Naive thymus-derived CD4-positive, alpha-beta T cell (primary cell): ENCODE measurements around the gene NEAT1. TPM values are rescaled to one million over a fixed set of nuclear protein-coding genes. Genes with fewer than 3 reads are reported as not detected.

Experiments
- ATAC-seq: fragments of 150-1000 bp; cut with Tn5 transposase; 2 replicates; pipeline ENCODE4 v1.10.0; 2021; ENCODE audit warnings: mild to moderate bottlenecking, moderate library complexity
- CTCF ChIA-PET: fragments of 350-600 bp; sonication (Branson Sonifier 250); formaldehyde crosslinking; loops from one replicate; lab custom pipeline; 2021; ENCODE audit warnings: antibody characterized with exemption; lab: Charles Lee
- POLR2A ChIA-PET: fragments of 350-600 bp; sonication (Branson Sonifier 250); formaldehyde crosslinking; loops from one replicate; lab custom pipeline; 2021; ENCODE audit warnings: antibody characterized with exemption, inconsistent platforms; lab: Charles Lee
- DNase-seq, 9 donors: peaks; one replicate each; pipeline versions ENCODE4 v3.0.0 to v3.0.0-alpha.2; 2020 to 2022; ENCODE audit warnings: mixed read lengths in 1 of 9
- H3K27ac ChIP-seq: one replicate; pipeline ENCODE4 v1.7.0; 2013; ENCODE audit warnings: mild to moderate bottlenecking, low read depth, low read length, moderate library complexity
- H3K27me3 ChIP-seq, 2 donors: one replicate each; pipeline ENCODE4 v1.7.0; 2013; ENCODE audit warnings: low read length in 2 of 2, mild to moderate bottlenecking in 2 of 2, moderate library complexity in 2 of 2; ENCODE audit not compliant: control insufficient read depth in 2 of 2, insufficient read depth in 2 of 2
- H3K36me3 ChIP-seq, 3 experiments: 1 replicate in 2 of 3; 2 replicates in 1 of 3; pipeline ENCODE4 v1.7.0; 2013; ENCODE audit warnings: low read length in 3 of 3, mild to moderate bottlenecking in 3 of 3, moderate library complexity in 1 of 3; ENCODE audit not compliant: insufficient read depth in 3 of 3, control insufficient read depth in 2 of 3
- H3K4me1 ChIP-seq, 2 donors: one replicate each; pipeline ENCODE4 v1.7.0; 2013; ENCODE audit warnings: low read length in 2 of 2, mild to moderate bottlenecking in 2 of 2, moderate library complexity in 1 of 2; ENCODE audit not compliant: control insufficient read depth in 2 of 2, insufficient read depth in 2 of 2
- H3K4me3 ChIP-seq: 2 replicates; pipeline ENCODE4 v1.7.0; 2013; ENCODE audit warnings: mild to moderate bottlenecking, low read length
- H3K9me3 ChIP-seq, 3 experiments: 1 replicate in 2 of 3; 2 replicates in 1 of 3; pipeline ENCODE4 v1.7.0; 2013; ENCODE audit warnings: low read length in 3 of 3; ENCODE audit not compliant: control insufficient read depth in 2 of 3
- H3K27ac Mint-ChIP-seq, 9 donors: one replicate each; pipeline ENCODE4 v1.8.0; 2020 to 2022; ENCODE audit warnings: mixed read lengths in 9 of 9, mild to moderate bottlenecking in 8 of 9, moderate library complexity in 5 of 9, inconsistent platforms in 2 of 9
- H3K27me3 Mint-ChIP-seq, 5 donors: one replicate each; pipeline ENCODE4 v1.8.0; 2021 to 2022; ENCODE audit warnings: mixed read lengths in 5 of 5, mild to moderate bottlenecking in 1 of 5
- H3K36me3 Mint-ChIP-seq, 5 donors: one replicate each; pipeline ENCODE4 v1.8.0; 2020 to 2022; ENCODE audit warnings: mixed read lengths in 5 of 5, mild to moderate bottlenecking in 3 of 5, inconsistent platforms in 1 of 5
- H3K4me1 Mint-ChIP-seq, 7 donors: one replicate each; pipeline ENCODE4 v1.8.0; 2020 to 2022; ENCODE audit warnings: mixed read lengths in 7 of 7, mild to moderate bottlenecking in 3 of 7, inconsistent platforms in 1 of 7
- H3K4me3 Mint-ChIP-seq, 10 donors: one replicate each; pipeline ENCODE4 v1.8.0; 2020 to 2022; ENCODE audit warnings: mild to moderate bottlenecking in 10 of 10, mixed read lengths in 10 of 10, moderate library complexity in 6 of 10, inconsistent platforms in 2 of 10
- H3K9me3 Mint-ChIP-seq, 11 donors: one replicate each; pipeline ENCODE4 v1.8.0; 2020 to 2022; ENCODE audit warnings: mixed read lengths in 11 of 11, mild to moderate bottlenecking in 4 of 11, inconsistent platforms in 1 of 11, moderate library complexity in 1 of 11
- intact Hi-C, 2 donors: fragments of 100-400 bp; cut with micrococcal nuclease; formaldehyde crosslinking; loops; one replicate each; pipeline ENCODE4 v1.15.1; 2023
- polyA plus RNA-seq, 2 donors: library from polyadenylated mRNA; unstranded; fragments of 300-500 nt; fragmentation: Illumina TruSeq; gene quantifications; one replicate each; pipeline ENCODE4 v1.2.3, GENCODE V29; 2021
- total RNA-seq, 6 experiments: library from RNA in 5 of 6; stranded (reverse) in 5 of 6; gene quantifications; 1 replicate in 5 of 6; 2 replicates in 1 of 6; pipeline ENCODE4 v1.2.3 and lab custom pipeline; 2021 to 2026

NEAT1 gene
- total and polyA plus RNA-seq, 7 experiments from 2014 or later: 2.5 to 1,454 (median 401) TPM

DNA sequence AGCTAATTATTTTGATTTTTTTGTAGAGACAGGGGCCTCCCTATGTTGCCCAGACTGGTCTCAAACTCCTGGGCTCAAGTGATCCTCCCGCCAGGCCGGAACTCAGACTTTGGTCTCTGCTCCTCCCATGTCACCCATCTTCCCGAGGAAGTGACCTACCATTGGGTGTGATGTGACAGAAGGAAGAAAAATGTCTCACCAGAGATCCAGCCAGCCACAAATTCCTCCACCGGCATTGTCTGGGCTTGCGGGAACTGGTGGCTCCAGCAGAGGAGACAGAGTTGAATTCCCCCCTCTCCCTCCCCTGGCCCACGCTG is 40.9 kb upstream of the NEAT1 start:
- ChIA-PET CTCF (interaction anchor here (0.6 to 2.7 kb wide), 13 partner anchors 35 to 213 kb away, joined by 3 to 17 read pairs (median 4); partner anchors contain the start of gene NEAT1), POLR2A (interaction anchor here (0.7 to 17.2 kb wide), 13 partner anchors 9 to 163 kb away, joined by 3 to 460 read pairs (median 5); partner anchors contain the start of genes MALAT1 and NEAT1)
- peaks cover 0 to 3% (median 0%) of the 10 kb centered on the region in 5 donors for H3K36me3 Mint-ChIP-seq
- DNase-seq (no peak), ATAC-seq (no peak)
- H3K27me3 Mint-ChIP-seq: no peaks in the 10 kb centered on the region
- H3K27ac Mint-ChIP-seq: peak overlapping the region; percentile 97 to 100 (median 99)
- Histone ChIP-seq H3K27me3 (no peaks in the 10 kb centered on the region), H3K4me3 (peak overlapping the region; percentile 76), H3K9me3 (no peaks in the 10 kb centered on the region), H3K36me3 (peaks cover 0 to 26% (median 0%) of the 10 kb centered on the region in 3 experiments), H3K4me1 (peaks cover 41% of the 10 kb centered on the region in 2 donors), H3K27ac (peak overlapping the region; percentile 82)
- intact Hi-C loops: loop anchor here (1.0 to 2.0 kb wide), 11 partner anchors 15 to 207 kb away; partner anchors contain the start of gene TIGD3 (in 2 of the 2)
- H3K4me3 Mint-ChIP-seq: peak overlapping the region; percentile 82 to 98 (median 93)
- H3K9me3 Mint-ChIP-seq: peaks cover 0 to 2% (median 0%) of the 10 kb centered on the region in 11 donors
- peaks cover 31 to 53% (median 42%) of the 10 kb centered on the region in 7 donors for H3K4me1 Mint-ChIP-seq

DNA sequence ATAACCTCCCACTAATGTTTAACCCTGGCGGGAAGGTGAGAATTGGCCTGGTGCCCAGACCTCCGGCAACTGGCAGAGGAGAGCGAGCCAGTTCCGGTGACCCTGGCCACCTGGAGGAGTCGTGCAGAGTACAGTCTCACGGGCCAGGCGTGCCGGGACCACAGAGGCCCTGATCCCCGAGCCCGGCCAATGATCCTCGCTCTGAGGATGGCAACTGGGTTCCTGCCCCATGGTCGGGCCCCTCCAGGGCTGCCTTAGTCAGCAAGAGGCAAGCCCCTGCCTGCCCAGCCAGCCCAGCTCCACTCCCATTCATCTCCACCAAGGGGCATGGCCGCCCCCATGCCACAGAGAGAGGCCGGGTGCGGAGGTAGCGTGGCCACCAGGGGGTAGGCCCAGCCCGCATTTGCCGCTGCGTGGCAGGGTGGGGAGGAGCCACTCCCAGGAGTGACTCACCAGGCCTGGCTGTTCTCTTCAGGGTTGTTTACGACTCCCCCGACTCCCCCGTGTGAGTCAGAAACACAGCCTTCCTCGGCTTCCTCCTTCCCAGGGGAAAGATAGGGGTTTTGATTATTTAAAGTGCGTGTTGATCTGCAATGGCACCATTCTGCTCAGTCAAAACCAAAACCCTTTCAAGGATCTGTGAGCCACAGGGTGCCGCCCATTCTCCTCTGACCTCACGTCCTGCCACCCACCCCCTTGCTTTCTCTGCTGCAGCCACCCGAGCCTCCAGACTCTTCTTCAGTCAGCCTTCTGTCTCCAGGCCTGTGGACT is 40.4 kb upstream of the NEAT1 start, which contains the start of gene SLC25A45:
TSS of gene SLC25A45 (minus strand) at position 614 of the 771 bp plus-strand sequence. CDS start 695 bp downstream, outside the sequence.
- Mint-ChIP-seq H3K27me3 (no peaks in the 10 kb centered on the region), H3K27ac (peak within 1 kb of the TSS; percentile 97 to 100 (median 99)), H3K4me3 (peak within 1 kb of the TSS; percentile 82 to 98 (median 93)), H3K4me1 (peaks cover 31 to 56% (median 46%) of the 10 kb centered on the region in 7 donors), H3K9me3 (peaks cover 0 to 2% (median 0%) of the 10 kb centered on the region in 11 donors), H3K36me3 (peaks cover 0 to 3% (median 0%) of the 10 kb centered on the region in 5 donors)
- intact Hi-C loops: loop anchor here (1.0 to 2.0 kb wide), 11 partner anchors 16 to 206 kb away; partner anchors contain the start of gene TIGD3 (in 2 of the 2)
- Histone ChIP-seq H3K9me3 (no peaks in the 10 kb centered on the region), H3K27me3 (no peaks in the 10 kb centered on the region), H3K4me1 (peaks cover 42 to 45% of the 10 kb centered on the region in 2 donors), H3K4me3 (peak within 1 kb of the TSS; percentile 76), H3K36me3 (peaks cover 0 to 25% (median 0%) of the 10 kb centered on the region in 3 experiments), H3K27ac (peak within 1 kb of the TSS; percentile 82)
- ATAC-seq (peak; percentile 91), DNase-seq (peak; percentile 82 to 95 (median 91))
- ChIA-PET POLR2A (interaction anchor here (0.6 to 17.2 kb wide), 19 partner anchors 9 to 539 kb away, joined by 3 to 460 read pairs (median 4); partner anchors contain the start of genes MALAT1 and NEAT1), CTCF (interaction anchor here (0.6 to 2.7 kb wide), 10 partner anchors 34 to 212 kb away, joined by 3 to 17 read pairs (median 4); partner anchors contain the start of gene NEAT1)

DNA sequence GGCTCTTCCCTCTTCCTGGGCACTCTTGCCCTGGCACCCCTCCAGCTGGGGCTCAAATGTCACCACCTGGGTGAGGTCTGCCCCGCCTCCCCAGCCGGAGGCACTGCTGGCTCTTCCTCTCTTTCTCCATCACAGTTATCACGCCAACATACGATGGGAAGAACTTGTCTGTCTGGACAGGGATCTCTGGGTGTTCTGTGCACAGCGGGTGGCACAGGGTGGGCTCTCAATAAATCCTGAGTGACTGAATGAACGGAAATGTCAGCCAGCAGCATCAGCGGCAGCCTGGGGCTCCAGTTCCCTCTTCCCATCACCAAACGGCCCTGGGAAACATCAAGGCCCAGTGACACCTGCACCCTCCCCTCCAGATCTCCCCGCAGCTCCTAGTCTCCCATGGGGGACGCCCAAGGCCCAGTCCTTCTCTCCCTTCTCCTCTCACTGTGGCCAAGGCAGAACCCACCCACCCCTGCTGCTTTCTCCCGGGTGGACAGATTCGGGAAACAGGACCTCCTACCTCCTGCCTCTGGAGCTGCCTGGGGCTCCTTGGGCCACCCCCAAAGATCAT is 39.7 kb upstream of the NEAT1 start:
- Histone ChIP-seq H3K4me3 (peak overlapping the region; percentile 76), H3K9me3 (no peaks in the 10 kb centered on the region), H3K4me1 (peaks cover 49% of the 10 kb centered on the region in 2 donors), H3K36me3 (peaks cover 0 to 19% (median 0%) of the 10 kb centered on the region in 3 experiments), H3K27me3 (no peaks in the 10 kb centered on the region), H3K27ac (peak overlapping the region; percentile 82)
- Mint-ChIP-seq H3K36me3 (peaks cover 0 to 3% (median 0%) of the 10 kb centered on the region in 5 donors), H3K4me3 (peak overlapping the region; percentile 82 to 98 (median 93)), H3K4me1 (peaks cover 31 to 62% (median 52%) of the 10 kb centered on the region in 7 donors), H3K27ac (peak overlapping the region; percentile 97 to 100 (median 99)), H3K9me3 (peaks cover 0 to 2% (median 0%) of the 10 kb centered on the region in 11 donors), H3K27me3 (no peaks in the 10 kb centered on the region)
- CTCF ChIA-PET: interaction anchor here (0.9 to 2.7 kb wide), 5 partner anchors 34 to 127 kb away, joined by 3 to 17 read pairs (median 5); no protein-coding TSS in a partner anchor
- POLR2A ChIA-PET: interaction anchor here (0.6 to 17.2 kb wide), 22 partner anchors 8 to 539 kb away, joined by 3 to 460 read pairs (median 4); partner anchors contain the start of genes EHBP1L1, FAU, MALAT1 and MRPL49
- intact Hi-C loops: loop anchor here (1.0 to 2.0 kb wide), 11 partner anchors 17 to 205 kb away; partner anchors contain the start of gene TIGD3 (in 2 of the 2)
- ATAC-seq (no peak), DNase-seq (no peak)

DNA sequence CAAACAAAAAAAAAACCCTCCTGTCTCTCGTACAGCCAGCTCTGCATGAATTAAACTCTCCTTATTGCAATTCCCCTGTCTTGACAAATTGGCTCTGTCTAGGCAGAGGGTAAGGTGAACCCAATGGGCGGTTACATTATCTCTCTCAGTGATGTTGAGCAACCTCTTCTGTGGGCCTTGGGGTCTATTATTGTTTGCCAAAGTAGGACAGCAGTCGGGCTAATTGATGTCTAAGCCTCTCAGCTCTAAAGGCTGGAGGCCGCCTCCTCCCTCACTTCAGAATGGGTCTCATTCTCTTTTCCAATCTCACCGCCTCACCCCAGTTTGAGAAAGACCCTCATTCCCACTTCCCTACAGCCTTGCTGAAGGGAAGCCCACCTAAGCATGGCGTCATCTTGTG is 38.8 kb upstream of the NEAT1 start:
- no peak for ATAC-seq
- Histone ChIP-seq H3K4me1 (peaks cover 58% of the 10 kb centered on the region in 2 donors), H3K9me3 (no peaks in the 10 kb centered on the region), H3K27ac (peak overlapping the region; percentile 82), H3K27me3 (no peaks in the 10 kb centered on the region), H3K4me3 (no peak overlapping the region), H3K36me3 (peaks cover 0 to 22% (median 0%) of the 10 kb centered on the region in 3 experiments)
- POLR2A ChIA-PET: interaction anchor here (0.8 to 17.2 kb wide), 14 partner anchors 10 to 261 kb away, joined by 3 to 460 read pairs (median 5); partner anchors contain the start of genes EHBP1L1, FAU, MALAT1 and MRPL49
- H3K27me3 Mint-ChIP-seq: no peaks in the 10 kb centered on the region
- H3K4me1 Mint-ChIP-seq: peaks cover 40 to 71% (median 61%) of the 10 kb centered on the region in 7 donors
- peaks cover 0 to 2% (median 0%) of the 10 kb centered on the region in 11 donors for H3K9me3 Mint-ChIP-seq
- CTCF ChIA-PET: interaction anchor here (0.9 to 2.7 kb wide), 4 partner anchors 33 to 124 kb away, joined by 5 to 17 read pairs (median 6); no protein-coding TSS in a partner anchor
- DNase-seq: no peak
- intact Hi-C loops: loop anchor here in 1 of 2 donors (2.0 kb wide), 1 partner anchor 29 kb away; the partner anchor contains the start of gene TIGD3
- peaks cover 0 to 3% (median 0%) of the 10 kb centered on the region in 5 donors for H3K36me3 Mint-ChIP-seq
- peak overlapping the region in 9 of 10 donors; percentile 44 to 94 (median 82) for H3K4me3 Mint-ChIP-seq
- H3K27ac Mint-ChIP-seq: peak overlapping the region; percentile 97 to 100 (median 99)

DNA sequence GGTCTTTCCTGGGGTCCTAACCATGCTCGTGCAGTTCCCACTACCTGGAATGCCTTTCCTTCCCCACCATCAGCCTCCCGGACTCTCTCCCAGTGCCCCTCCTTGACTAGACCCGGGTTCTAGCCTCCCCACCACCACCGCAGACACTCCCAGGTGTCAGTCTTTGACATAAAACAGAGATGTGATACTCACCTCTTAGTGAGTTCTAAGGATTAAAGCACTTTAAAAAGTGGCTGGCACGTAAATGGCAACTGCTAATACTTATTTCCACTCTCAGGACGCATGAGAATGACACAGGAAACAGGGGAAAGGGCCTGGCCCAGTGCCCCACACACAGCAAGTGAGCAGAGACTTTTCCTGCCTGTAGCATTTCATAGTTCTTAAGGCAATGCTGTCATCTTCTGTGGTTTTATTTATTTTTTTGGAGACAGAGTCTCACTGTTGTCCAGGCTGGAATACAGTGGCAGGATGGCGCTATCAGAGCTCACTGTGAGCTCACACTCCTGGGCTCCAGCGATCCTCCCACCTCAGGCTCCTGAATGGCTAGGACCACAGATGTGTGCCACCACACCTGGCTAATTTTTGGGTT is 38.2 kb upstream of the NEAT1 start:
- POLR2A ChIA-PET: interaction anchor here (0.7 to 17.2 kb wide), 10 partner anchors 11 to 141 kb away, joined by 3 to 460 read pairs (median 5); partner anchors contain the start of genes MALAT1, NEAT1 and SCYL1
- no peaks in the 10 kb centered on the region for H3K27me3 ChIP-seq
- Mint-ChIP-seq H3K4me1 (peaks cover 46 to 77% (median 66%) of the 10 kb centered on the region in 7 donors), H3K9me3 (peaks cover 0 to 2% (median 0%) of the 10 kb centered on the region in 11 donors), H3K27ac (peak overlapping the region; percentile 97 to 100 (median 99)), H3K4me3 (peak overlapping the region; percentile 48 to 94 (median 78)), H3K27me3 (no peaks in the 10 kb centered on the region), H3K36me3 (peaks cover 0 to 5% (median 0%) of the 10 kb centered on the region in 5 donors)
- H3K36me3 ChIP-seq: peaks cover 0 to 23% (median 0%) of the 10 kb centered on the region in 3 experiments
- H3K27ac ChIP-seq: peak overlapping the region; percentile 82
- DNase-seq (peak in 1 of 9 donors; percentile 23), ATAC-seq (no peak)
- CTCF ChIA-PET: interaction anchor here (1.7 to 2.7 kb wide), 2 partner anchors 32 to 123 kb away, joined by 7 to 17 read pairs; no protein-coding TSS in a partner anchor
- peaks cover 62 to 63% of the 10 kb centered on the region in 2 donors for H3K4me1 ChIP-seq
- no peaks in the 10 kb centered on the region for H3K9me3 ChIP-seq
- no peak overlapping the region for H3K4me3 ChIP-seq
- intact Hi-C loops: no loop called here
